GM18907 (cell line): ENCODE data around the gene RSRC2.
A peak's percentile ranks its signal among the peaks of the same experiment; 100 is the strongest.
"Not testable (repeated sequence)": the region's sequence is repeated elsewhere in the genome, so short reads cannot be mapped to it uniquely, and the experiment has no call there.

Experiments
- ATAC-seq: cut with Tn5 transposase; IDR thresholded peaks from one replicate; pipeline ENCODE4 v1.9.1; 2021; ENCODE audit warnings: mild to moderate bottlenecking, moderate library complexity; ENCODE audit not compliant: unreplicated experiment

Gene RSRC2, protein sequence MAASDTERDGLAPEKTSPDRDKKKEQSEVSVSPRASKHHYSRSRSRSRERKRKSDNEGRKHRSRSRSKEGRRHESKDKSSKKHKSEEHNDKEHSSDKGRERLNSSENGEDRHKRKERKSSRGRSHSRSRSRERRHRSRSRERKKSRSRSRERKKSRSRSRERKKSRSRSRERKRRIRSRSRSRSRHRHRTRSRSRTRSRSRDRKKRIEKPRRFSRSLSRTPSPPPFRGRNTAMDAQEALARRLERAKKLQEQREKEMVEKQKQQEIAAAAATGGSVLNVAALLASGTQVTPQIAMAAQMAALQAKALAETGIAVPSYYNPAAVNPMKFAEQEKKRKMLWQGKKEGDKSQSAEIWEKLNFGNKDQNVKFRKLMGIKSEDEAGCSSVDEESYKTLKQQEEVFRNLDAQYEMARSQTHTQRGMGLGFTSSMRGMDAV

DNA sequence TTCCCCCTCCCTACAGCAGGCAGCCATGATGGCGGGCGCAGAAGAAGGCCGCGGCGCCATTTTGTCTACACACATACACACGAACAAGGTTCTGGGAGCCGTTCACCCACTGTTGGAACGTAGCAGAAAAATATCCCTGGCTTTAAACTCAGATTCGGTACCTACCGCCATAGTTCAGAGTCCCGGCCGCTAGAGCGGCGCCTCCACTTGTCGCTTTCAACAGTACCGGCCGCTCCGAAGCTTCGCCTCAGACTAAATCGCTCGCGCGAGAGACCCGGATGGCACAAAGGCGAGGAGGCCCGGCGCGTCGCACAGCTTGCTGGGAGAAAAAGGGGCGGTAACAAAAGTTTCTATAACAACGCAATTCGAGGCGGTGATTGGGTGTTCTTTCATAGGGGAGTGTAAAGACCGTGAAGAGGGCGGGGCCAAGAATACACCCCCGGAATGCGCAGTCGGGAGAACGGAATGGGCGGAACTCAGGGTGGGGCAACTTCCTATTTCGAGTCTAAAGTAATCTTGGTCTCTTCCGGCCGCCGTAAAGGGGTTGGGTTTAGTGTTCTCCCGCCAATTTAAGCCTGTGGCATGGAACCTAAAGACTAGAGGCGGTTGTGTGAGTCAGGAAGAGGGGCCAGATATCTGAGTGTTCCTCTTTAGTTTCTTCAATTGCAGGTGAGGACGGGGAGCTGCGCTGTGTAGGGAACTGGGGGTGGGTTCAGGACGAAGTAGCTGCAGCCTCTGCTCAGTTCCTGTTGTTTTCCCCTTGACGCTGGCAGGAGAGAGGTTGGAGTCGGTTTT is at the start of gene RSRC2, which contains the start of gene KNTC1:
TSS of gene RSRC2 (minus strand) at position 254 of the 795 bp plus-strand sequence. CDS start at position 171, 83 bp downstream.
TSS of gene KNTC1 (plus strand) at position 567 of the 795 bp plus-strand sequence. CDS start 2,815 bp downstream, outside the sequence.
- peak; percentile 93 for ATAC-seq

DNA sequence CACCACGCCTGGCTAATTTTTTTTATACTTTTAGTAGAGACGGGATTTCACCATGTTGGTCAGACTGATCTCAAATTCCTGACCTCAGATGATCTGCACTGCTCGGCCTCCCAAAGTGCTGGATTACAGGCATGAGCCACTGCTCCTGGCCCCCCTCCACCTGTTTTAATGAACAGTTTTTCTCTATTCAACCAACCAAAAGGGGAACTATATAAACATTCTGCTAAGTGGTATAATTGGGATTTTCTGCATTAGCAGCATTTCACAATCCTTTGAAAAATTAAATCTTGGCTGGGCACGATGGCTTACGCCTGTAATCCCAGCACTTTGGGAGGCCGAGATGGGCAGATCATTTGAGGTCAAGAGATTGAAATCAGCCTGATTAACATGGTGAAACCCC is 45.1 kb upstream of the RSRC2 start:
- no peak for ATAC-seq

DNA sequence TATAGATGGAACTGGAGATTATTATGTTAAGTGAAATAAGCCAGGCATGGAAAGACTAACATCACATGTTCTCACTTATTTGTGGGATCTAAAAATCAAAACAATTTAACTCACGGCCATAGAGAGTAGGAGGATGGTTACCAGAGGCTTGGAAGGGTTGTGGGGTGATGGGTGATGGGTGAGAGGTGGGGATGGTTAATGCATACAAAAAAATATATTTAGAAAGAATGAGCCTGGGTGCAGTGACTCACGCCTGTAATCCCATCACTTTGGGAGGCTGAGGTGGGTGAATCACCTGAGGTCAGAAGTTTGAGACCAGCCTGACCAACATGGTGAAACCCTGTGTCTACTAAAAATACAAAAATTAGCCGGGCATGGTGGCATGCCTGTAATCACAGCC is 43.3 kb upstream of the RSRC2 start:
- ATAC-seq = not testable (repeated sequence)

DNA sequence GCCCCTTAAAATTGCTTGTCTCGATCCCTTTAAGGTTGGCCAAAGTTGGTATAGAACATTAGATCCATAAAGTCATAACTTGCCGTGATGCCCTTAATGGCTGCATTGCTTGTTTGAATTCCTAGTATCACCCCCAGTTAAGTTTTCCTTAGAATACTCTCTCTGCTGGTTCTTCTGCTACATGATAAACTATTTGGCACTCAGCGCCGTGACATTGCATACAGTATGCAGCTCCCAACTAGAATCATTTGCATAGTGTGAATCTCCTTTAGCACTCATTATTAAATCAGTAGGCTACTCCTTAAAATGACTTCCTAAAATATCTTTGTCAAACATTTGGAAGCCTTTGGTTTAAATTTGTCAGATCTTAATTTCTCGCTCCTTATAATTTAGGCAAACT is 42.6 kb upstream of the RSRC2 start:
- ATAC-seq = no peak

DNA sequence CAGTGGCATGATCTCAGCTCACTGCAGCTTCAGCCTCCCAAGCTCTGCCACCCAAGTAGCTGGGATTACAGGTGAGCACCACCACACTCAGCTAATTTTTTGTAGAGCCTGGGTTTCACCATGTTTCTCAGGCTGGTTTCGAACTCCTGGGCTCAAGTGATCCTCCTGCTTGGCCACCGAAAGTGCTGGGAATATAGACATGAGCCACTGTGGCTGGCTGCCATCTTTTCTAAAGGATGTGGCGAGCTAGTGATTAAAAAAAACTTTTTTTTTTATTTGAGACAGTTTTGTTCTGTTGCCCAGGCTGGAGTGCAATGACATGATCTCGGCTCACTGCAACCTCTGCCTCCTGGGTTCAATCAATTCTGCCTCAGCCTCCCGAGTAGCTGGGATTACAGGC is 40.1 kb upstream of the RSRC2 start:
- not testable (repeated sequence) for ATAC-seq

DNA sequence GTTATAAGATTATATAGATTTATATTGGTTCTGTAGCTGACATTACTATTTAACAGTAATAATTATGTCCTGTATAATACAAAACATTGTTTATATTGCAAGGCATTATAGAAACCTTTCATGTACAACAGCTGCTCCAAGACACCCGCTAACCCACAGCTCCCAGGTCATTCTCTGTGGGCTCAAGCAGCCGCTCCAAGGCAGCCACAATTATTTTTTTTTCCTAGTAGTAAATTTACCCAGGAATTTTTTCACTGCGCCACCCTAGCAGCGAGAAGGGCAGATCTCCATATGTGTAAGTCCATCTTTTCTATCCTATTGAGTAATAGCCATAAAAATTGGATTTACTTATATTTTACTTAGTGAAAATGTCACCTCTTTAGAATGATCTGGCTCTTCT is 36.6 kb upstream of the RSRC2 start:
- ATAC-seq = no peak

DNA sequence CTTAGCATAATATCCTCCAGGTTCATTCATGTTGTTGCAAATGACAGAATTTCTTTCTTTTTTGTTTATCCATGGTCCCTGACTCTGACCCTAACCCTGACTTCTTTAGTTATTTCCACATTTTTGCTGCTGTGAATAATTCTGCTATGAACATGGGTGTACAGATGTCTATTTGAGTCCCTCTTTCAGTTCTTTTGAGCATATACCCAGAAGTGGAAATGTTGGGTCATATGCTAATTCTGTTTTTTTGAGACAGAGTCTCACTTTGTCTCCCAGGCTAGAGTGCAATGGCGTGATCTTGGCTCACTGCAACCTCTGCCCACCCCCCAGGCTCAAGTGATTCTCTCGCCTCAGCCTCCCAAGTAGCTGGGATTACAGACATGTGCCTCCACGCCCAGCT is 33.4 kb upstream of the RSRC2 start:
- ATAC-seq = no peak

DNA sequence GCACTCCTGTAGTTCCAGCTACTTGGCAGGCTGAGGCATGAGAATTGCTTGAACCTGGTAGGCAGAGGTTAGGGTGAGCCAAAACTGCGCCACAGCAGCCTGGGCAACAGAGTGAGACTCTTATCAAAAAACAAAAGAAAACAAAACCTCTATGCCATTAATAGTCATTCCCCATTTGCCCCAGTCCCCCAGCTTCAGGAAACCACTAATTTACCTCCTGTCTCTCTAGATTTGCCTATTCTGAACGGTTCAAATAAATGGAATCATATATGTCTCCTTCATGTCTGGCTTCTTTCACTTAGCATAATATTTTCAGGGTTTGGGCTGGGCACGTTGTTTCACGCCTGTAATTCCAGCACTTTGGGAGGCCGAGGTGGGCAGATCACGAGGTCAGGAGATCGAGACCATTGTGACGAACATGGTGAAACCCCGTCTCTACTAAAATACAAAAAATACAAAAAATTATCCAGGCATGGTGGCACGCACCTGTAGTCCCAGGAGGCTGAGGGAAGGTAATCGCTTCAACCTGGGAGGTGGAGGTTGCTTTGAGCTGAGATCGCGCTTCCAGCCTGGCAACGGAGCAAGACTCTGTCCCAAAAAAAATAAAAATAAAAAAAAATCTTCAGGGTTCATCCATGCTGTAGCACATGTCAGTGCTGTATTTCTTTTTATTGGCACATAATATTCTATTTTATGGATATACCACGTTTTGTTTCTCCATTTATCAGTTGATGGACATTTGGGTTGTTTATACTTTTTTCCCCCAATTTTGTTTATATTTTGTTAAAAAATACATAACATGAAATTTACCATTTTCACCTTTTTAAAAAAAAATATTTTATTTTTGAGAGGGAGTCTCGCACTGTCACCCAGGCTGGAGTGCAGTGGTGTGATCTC is 32.3 kb upstream of the RSRC2 start:
- ATAC-seq = no peak

DNA sequence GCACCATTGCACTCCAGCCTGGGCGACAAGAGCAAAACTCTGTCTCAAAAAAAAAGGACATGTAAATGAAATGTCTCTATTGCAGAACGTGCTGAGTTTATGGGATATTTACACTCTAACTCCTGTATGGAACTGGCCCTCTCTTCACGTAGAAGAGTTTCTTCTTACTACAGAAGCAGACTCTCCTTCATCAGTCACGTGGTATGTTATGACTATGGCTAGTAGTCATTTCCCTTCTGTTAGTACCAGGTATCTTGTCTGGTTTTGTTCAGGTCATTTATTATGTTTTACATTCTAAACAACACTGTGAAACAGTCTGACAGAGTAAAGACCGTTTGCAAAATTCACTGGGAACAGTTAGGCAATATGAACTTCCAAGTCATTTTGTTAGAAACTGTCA is 20.6 kb upstream of the RSRC2 start:
- no peak for ATAC-seq

DNA sequence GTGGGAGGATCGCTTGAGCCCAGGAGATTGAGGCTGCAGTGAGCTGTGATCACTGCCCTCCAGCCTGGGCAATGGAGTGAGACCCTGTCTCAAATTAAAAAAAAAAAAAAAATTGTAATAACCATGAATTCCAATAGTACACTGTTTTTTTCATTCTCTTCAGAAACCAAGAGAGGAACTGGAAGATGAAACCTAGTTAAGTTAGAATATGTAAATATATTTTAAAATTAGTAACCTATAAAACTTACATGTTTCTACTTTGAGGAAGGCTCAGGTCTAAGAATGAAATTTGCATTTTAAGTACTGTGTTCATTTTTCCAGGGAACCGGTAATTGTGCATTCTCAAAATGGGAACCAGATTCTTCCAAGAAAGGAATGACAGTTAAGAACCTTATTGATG is 19.1 kb upstream of the RSRC2 start:
- ATAC-seq = peak; percentile 65

DNA sequence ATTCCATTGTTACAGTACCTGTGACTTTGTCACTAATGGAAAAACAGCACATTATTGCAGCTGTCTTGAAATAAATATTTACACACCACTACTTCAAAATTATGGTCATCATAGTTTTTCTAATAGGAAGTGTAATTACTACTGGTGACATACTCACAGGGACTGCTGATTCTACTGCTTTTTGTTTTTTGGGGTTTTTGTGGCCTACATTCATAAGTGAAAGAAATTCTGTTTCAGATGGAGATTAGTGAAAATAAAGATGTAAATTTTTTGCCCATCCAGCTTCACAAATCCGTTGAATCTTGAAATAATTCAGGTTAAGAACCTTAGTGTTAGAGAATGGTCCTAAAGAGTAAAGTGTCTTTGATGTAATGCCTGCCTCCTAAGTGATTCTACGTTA is 17.8 kb upstream of the RSRC2 start:
- no peak for ATAC-seq

DNA sequence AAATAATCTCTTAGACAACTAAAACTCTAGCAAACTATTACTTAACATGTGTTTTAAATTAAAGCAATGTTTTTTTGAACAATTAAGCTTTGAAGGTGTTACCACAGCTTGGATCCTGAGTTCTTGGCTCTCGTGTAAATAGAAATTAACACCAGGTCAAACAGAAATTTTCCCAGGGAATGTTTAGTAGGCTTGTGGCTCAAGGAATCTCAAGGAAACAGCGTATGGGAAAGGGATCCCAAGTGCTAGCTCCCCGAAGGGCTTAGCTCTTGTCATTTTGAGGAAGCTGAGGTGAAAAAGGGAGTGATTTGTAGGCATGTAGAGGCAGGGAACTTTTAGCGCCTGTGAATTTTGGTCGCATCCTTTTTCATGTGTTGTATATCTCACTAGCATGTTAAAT is 11.8 kb upstream of the RSRC2 start:
- no peak for ATAC-seq

DNA sequence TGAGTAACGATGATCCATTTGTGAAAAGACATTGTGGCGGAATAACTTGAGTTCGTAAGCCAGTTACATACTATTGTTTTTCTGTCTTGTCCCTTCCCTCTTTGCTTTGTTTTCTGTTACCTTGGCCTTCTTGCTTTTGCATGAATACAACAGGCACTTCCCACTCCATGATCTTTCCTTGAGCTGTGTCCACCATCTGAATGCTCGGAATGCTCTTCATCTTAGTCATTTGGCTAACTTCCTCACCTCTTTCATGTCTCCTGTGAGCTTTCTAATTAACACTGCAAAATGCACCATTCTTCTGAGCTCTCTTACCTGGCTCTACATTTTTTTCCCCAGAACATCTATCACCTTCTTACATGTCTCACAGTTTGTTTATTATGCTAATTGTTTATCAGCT is 10.3 kb upstream of the RSRC2 start:
- ATAC-seq = no peak

DNA sequence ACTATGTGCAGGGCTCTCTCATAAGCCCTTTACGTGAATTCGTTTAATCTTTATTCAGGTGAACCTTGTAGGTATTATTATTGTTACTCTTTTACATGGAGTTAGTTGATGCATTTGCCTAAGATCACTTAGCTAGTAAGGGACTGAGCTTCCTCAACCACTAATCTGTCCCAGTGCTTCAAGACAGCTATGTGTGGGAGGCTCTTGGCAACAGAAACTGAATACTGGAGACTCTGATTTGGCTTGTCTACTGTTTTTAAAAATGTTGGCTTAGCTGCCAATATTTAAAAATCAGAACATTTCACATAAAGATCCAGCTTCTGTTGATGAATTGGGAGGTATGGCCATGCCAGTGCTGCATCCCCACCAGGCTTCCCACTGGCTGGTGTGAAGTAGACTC is 7.1 kb upstream of the RSRC2 start:
- ATAC-seq = no peak

DNA sequence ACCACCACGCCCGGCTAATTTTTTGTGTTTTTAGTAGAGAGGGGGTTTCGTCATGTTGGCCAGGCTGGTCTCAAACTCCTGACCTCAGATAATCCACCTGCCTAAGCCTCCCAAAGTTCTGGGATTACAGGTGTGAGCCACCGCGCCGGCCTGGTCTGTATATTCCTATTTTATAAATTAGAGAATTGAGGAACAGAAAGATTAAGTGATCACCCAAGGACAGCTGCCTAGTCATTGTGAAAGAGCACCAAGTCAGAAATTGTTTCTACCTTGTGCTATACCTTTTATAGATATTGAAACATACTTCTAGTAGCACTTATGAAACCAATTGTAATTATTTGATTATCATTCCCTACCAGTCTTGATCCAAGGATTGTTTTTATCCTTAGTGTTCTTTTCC is 2.3 kb upstream of the RSRC2 start:
- no peak for ATAC-seq

DNA sequence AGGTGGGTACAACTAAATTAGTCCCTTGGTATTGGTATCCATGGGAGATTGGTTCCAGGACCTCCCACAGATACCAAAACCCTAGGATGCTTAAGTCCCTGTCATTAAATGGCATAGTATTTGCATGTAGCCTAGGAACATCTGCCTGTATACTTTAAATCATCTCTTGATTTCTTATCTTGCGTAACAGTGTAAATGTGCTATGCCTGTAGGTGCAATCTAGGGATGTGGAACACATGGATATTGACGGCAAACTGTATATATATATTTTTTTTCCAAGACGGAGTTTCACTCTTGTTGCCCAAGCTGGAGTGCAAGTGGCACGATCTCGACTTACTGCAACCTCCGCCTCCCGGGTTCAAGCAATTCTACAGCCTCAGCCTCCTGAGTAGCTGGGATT is 1.8 kb upstream of the RSRC2 start:
- no peak for ATAC-seq

DNA sequence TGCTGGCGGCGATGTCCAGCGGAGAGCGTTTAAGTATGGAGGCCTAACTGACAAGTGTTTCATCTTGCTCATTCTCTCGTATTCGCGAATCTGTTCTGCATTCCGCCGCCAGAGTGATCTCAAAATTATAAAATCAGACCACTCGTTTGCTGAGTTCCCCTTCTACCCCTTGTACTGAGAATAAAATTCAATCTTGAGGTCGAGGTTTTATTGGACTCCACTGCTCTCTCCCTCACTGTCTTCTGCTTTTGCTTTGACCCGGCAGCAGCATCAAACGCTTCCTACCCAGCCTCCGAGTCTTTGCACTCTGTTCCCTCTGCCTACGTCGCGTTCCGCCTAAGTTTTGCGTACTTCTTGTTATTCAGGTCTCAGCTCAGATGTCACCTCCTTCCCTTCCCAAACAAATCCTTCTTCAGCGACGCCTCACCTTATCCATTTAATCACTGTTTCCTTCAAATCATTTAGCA is 775 bp upstream of the RSRC2 start:
- ATAC-seq = no peak

DNA sequence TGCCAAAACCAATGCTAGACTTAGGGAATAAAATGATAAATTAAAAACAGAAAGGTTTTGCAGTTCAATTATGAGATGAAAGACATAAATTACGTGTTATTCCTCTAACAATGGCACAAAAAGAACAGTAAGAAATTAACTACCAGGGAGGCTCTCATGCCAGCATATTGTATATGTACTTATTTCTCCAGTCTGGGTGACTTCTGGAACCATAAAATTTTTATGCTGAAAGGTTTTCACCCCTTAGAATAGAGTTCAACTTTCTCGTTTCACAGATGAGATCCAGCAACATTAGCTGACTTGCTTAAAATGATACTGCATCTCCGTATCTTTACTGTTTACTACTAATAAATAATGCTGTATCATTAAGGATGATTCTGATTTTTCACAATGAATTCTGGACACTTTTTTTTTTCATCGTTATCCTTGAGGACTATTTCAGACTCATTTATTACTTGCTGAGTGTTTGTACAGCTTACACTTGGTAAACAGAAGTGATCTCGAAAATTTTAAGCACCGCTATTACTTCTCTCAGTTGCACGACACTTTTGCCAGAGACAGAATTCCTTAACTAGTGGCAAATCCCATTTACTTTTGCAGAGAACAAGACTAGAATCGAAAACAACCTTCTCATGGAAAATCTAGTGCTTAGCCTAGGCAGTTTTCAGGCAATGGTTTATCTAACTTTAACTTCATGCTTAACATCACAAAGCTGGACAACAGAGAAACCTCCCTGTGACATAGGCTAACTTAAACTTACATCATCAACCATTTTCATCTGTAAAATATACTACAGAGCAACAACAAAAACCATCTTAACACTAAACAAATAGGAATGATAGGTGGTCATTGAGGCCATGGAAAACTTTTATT is 2.7 kb downstream of the RSRC2 start:
- no peak for ATAC-seq

DNA sequence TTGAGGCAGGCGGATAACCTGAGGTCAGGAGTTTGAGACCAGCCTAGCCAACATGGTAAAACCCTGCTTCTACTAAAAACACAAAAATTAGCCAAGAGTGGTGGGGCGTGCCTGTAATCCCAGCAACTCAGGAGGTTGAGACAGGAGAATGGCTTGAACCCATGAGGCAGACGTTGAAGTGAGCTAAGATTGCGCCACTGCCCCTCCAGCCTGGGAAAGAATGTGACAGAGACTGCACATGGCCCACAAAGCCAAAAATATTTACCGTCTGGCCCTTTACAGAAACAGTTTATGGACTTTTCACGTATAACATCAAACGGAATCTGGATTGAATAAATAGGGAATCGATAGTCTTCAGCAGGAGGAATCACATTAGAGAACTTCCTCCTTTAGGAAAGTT is 3.5 kb downstream of the RSRC2 start:
- no peak for ATAC-seq

DNA sequence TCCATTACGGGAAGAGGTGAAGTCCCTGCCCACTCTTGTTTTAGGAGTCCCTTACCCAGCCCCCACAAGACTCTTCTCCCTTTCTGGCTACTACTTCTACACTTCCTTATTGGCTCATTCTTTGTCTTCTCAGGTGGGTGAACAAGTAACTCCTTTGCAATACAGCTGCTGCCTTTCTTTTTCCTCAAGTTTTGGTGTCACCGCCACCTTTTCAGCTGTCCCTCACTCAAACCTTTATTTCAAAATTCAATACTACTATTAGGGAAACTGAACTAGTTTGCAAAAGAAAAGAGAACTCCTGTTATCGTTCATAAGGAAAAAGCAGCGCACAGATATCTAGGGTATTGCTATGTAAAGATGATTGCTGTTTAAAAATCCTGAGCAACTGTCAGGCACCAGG is 6.1 kb downstream of the RSRC2 start:
- ATAC-seq = no peak
